Astrocyte (in vitro differentiated cells and primary cell): Measurements from ENCODE around the gene OSER1. TPM values are rescaled to one million over a fixed set of nuclear protein-coding genes. Genes with fewer than 3 reads are reported as not detected.

Experiments used
- DNase-seq: peaks from one replicate; pipeline ENCODE4 v3.0.0-alpha.2; 2010; ENCODE audit warnings: low read depth
- FAIRE-seq: peaks from 2 replicates; lab custom pipeline; 2011; peaks lifted over from hg19 to GRCh38; lab: Jason Lieb, UNC
- H2AFZ ChIP-seq: 2 replicates; pipeline ENCODE4 v1.6.0; 2012; ENCODE audit warnings: low read depth, low read length, inconsistent platforms
- H3K27ac ChIP-seq: 2 replicates; pipeline ENCODE4 v1.5.1; 2011; ENCODE audit warnings: low read depth, low read length, inconsistent platforms
- H3K27me3 ChIP-seq: 2 replicates; pipeline ENCODE4 v1.6.0; 2011; ENCODE audit warnings: low read length, inconsistent platforms; ENCODE audit not compliant: insufficient read depth
- H3K36me3 ChIP-seq: 2 replicates; pipeline ENCODE4 v1.5.1; 2011; ENCODE audit warnings: low read length, inconsistent platforms; ENCODE audit not compliant: insufficient read depth
- H3K4me1 ChIP-seq: 2 replicates; pipeline ENCODE4 v1.5.1; 2011; ENCODE audit warnings: low read length, inconsistent platforms; ENCODE audit not compliant: insufficient read depth
- H3K4me2 ChIP-seq: 2 replicates; pipeline ENCODE4 v1.6.0; 2012; ENCODE audit warnings: low read length, inconsistent platforms
- H3K4me3 ChIP-seq: 2 replicates; pipeline ENCODE4 v1.5.1; 2011; ENCODE audit warnings: low read depth, mild to moderate bottlenecking, low read length, inconsistent platforms; ENCODE audit not compliant: insufficient read depth
- H3K79me2 ChIP-seq: 2 replicates; pipeline ENCODE4 v1.6.0; 2012; ENCODE audit warnings: mild to moderate bottlenecking, low read length, inconsistent platforms; ENCODE audit not compliant: insufficient read depth
- H3K9ac ChIP-seq: 2 replicates; pipeline ENCODE4 v1.6.0; 2012; ENCODE audit warnings: mild to moderate bottlenecking, low read length, inconsistent platforms
- H3K9me3 ChIP-seq: 2 replicates; pipeline ENCODE4 v1.5.1; 2012; ENCODE audit warnings: low read depth, mild to moderate bottlenecking, low read length, inconsistent platforms; ENCODE audit not compliant: insufficient read depth
- H4K20me1 ChIP-seq: 2 replicates; pipeline ENCODE4 v1.6.0; 2012; ENCODE audit warnings: low read length, inconsistent platforms; ENCODE audit not compliant: insufficient read depth
- H3K27ac Mint-ChIP-seq: one replicate; pipeline ENCODE4 v1.8.0; 2021; ENCODE audit warnings: mild to moderate bottlenecking, mixed read lengths; ENCODE audit not compliant: unreplicated experiment
- H3K27me3 Mint-ChIP-seq: one replicate; pipeline ENCODE4 v1.8.0; 2021; ENCODE audit warnings: low read depth, mixed read lengths; ENCODE audit not compliant: unreplicated experiment
- H3K36me3 Mint-ChIP-seq: one replicate; pipeline ENCODE4 v1.8.0; 2021; ENCODE audit warnings: low read depth, mixed read lengths; ENCODE audit not compliant: unreplicated experiment
- H3K4me1 Mint-ChIP-seq: one replicate; pipeline ENCODE4 v1.8.0; 2021; ENCODE audit warnings: low read depth, mixed read lengths; ENCODE audit not compliant: unreplicated experiment
- H3K4me3 Mint-ChIP-seq: one replicate; pipeline ENCODE4 v1.8.0; 2021; ENCODE audit warnings: mild to moderate bottlenecking, moderate library complexity, mixed read lengths; ENCODE audit not compliant: unreplicated experiment
- H3K9me3 Mint-ChIP-seq: one replicate; pipeline ENCODE4 v1.8.0; 2021; ENCODE audit warnings: mild to moderate bottlenecking, mixed read lengths; ENCODE audit not compliant: unreplicated experiment
- CTCF ChIP-seq: IDR thresholded peaks from 2 replicates; pipeline ENCODE4 v1.5.1; 2011; ENCODE audit warnings: low read depth, mild to moderate bottlenecking, inconsistent platforms, low read length, moderate library complexity; ENCODE audit not compliant: insufficient read depth
- EZH2 ChIP-seq: IDR thresholded peaks from 2 replicates; pipeline ENCODE4 v1.6.1; 2012; ENCODE audit warnings: mild to moderate bottlenecking, low read length, inconsistent platforms; ENCODE audit not compliant: insufficient read depth
- total RNA-seq: library from RNA; stranded (reverse); gene quantifications from 2 replicates; pipeline ENCODE4 v1.2.1, GENCODE V29; 2021

OSER1 gene
- total RNA-seq, 1 donor from 2014 or later, result 30.9 TPM

GRCh38 chr20:44174996-44175765, 35.4 kb downstream of the OSER1 start:
- Histone ChIP-seq H4K20me1 (no peaks in the 10 kb centered on the region), H3K27me3 (no peaks in the 10 kb centered on the region), H3K9ac (no peak overlapping the region), H3K4me2 (no peak overlapping the region), H3K4me3 (no peak overlapping the region), H3K79me2 (no peaks in the 10 kb centered on the region), H3K27ac (no peak overlapping the region), H3K36me3 (no peaks in the 10 kb centered on the region), H3K4me1 (peaks cover 13% of the 10 kb centered on the region), H3K9me3 (no peaks in the 10 kb centered on the region), H2AFZ (no peak overlapping the region)
- Mint-ChIP-seq H3K36me3 (peaks cover 13% of the 10 kb centered on the region), H3K27me3 (no peaks in the 10 kb centered on the region), H3K4me3 (no peak overlapping the region), H3K4me1 (peaks cover 20% of the 10 kb centered on the region), H3K9me3 (peaks cover 2% of the 10 kb centered on the region), H3K27ac (no peak overlapping the region)
- FAIRE-seq (no peak), DNase-seq (no peak)
- TF ChIP-seq CTCF (no peak), EZH2 (no peak)

GRCh38 chr20:44173846-44174245, 36.7 kb downstream of the OSER1 start:
- no peaks in the 10 kb centered on the region for H3K9me3 ChIP-seq
- no peaks in the 10 kb centered on the region for H3K79me2 ChIP-seq
- H3K27ac Mint-ChIP-seq, result no peak overlapping the region

More at GRCh38 chr20:44173846-44174245, 36.7 kb downstream of the OSER1 start:
- Histone ChIP-seq H3K27ac (no peak overlapping the region), H3K27me3 (no peaks in the 10 kb centered on the region), H3K4me2 (no peak overlapping the region), H3K9ac (no peak overlapping the region), H2AFZ (no peak overlapping the region), H3K4me1 (peaks cover 13% of the 10 kb centered on the region), H4K20me1 (no peaks in the 10 kb centered on the region), H3K36me3 (no peaks in the 10 kb centered on the region), H3K4me3 (no peak overlapping the region)
- no peak for TF ChIP-seq CTCF
- no peak for TF ChIP-seq EZH2
- no peak for DNase-seq
- no peak for FAIRE-seq
- Mint-ChIP-seq H3K4me3 (no peak overlapping the region), H3K36me3 (peaks cover 14% of the 10 kb centered on the region), H3K27me3 (no peaks in the 10 kb centered on the region), H3K4me1 (peaks cover 20% of the 10 kb centered on the region), H3K9me3 (peaks cover 3% of the 10 kb centered on the region)
